HS-27A (cell line): ENCODE measurements around the gene SLC39A13.

Source experiments
- DNase-seq: peaks from one replicate; pipeline ENCODE4 v3.0.0-alpha.2; 2012; ENCODE audit warnings: low read depth, missing footprints

The SLC39A13 gene

DNA sequence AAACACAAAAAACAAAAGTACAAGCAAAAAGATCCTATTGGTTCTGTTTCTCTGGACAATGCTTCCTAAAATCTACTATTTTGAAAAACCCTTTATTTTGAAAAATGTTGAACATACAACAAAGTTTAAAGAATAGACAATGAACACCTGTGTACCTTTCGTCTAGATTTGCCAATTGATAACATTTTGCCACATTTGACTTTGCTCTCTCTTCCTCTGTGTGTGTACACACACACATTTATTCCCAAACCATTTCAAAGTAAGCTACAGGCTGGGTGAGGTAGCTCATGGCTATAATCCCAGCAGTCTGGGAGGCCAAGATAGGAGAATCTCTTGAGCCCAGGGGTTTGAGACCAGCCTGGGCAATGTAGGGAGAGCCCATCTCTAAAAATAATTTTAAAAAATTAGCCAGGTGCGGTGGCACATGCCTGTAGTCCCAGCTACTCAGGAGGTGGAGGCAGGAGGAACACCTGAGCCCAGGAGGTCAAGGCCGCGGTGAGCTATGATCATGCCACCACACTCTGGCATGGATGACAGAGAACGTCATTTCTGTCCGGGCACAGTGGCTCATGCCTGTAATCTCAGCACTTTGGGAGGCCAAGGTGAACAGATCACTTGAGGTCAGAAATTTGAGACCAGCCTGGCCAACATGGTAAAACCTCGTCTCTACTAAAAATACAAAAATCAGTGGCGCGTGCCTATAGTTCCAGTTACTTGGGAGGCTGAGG is 23.1 kb downstream of the SLC39A13 start:
- no peak for DNase-seq

DNA sequence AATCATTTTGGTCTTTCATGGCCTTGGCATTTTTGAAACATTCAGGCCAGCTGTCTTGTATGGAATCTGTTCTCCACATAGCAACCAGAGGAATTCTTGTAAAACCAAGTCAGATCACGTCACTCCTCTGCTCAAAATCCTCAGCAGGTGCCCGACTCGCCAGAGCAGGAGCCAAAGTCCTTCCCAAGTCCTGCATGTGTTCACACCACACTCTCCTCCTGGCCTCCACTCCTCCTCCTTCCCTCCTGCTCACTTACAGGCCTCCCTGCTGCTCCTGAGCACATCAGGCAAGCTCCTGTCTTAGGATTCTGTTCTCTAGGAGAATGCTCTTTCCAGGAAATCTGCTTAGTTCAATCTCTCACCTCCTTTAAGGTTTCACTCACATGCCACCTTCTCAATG is 24.8 kb downstream of the SLC39A13 start:
- no peak for DNase-seq

DNA sequence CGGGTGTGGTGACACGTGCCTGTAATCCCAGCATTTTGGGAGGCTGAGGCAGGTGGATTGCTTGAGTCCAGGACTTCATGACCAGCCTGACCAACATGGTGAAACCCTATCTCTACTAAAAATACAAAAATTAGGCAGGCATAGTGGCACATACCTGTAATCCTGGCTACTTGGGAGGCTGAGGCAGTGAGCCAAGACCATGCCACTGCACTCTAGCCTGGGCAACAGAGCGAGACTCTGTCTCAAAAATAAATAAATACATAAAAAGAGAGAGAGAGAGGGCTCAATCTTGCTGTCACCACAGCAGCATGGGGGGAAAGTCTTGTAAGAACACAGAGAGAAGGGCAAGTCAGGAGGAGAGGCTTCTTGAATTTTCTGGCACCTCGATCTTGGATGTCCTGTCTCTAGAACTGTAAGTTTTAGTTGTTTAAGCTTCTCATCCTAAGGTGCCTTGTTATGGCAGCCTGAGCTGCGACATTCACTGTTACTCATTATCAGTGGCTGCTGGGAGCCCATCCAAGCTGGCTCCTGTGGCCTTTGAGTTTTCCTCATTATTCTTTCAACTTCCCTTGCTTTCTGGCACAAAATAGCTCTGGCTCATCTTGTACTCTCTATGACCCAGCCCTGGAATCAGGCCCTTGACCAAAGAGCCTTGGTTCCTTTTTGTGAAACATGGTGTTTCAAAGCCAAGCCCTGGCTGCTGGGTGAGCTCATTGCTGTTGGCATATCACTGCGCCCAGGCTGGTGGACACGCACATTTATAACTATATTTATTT is 25.8 kb downstream of the SLC39A13 start:
- no peak for DNase-seq

DNA sequence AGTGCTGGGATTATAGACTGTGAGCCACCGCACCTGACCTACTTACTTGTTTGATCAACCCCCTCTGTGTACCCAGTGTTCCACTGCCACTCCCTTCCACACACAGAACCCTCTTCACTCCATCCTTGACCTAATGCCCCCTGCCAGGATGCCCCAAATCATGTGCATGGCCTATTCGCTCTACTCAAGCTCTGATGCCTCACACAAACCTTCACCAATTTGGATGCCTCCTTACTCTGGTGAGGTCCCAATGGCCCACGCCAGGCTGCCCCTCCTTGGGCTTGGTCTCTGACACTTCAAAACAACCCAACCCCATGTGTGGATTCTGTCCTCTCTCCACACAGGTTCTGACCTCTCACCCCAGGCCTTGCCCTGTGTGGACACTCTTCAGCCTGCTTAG is 27.3 kb downstream of the SLC39A13 start:
- no peak for DNase-seq

DNA sequence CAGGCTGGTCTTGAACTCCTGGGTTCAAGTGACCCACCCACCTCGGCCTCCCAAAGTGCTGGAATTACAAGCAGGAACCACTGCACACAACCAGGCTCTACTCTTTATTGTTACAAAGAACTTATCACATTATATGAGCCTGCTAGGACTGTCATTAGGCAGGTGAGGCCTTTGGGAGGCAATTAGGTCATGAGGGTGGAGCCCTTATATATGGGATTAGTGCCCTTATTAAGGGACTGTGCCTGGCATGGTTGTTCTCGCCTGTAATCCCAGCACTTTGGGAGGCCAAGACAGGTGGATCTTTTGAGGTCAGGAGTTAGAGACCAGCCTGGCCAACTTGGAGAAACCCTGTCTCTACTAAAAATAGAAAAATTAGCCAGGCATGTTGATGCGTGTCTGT is 28.3 kb downstream of the SLC39A13 start:
- DNase-seq = no peak

DNA sequence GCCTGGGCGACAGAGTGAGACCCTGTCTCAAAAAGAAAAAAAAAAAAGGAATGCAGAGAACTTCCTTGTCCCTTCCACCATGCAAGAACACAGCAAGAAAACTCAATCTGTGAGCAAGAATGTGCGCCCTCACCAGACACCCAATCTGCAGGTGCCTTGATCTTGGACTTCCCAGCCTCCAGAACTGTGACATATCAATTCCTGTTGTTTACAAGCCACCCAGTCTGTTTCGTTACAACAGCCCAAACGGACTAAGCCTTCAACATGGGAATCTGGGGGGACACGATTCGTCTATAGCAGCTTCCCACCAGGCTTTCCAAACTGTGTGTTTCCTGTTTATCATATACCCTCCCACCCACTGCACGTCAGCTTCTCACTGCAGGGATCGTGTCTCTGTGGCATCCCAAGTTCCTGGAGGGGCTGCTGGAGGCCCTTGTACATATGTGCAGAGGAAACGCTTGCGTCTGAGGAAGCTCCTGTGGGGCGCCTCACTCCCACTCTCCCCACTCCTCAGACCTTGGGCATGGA is 28.9 kb downstream of the SLC39A13 start:
- DNase-seq = no peak

DNA sequence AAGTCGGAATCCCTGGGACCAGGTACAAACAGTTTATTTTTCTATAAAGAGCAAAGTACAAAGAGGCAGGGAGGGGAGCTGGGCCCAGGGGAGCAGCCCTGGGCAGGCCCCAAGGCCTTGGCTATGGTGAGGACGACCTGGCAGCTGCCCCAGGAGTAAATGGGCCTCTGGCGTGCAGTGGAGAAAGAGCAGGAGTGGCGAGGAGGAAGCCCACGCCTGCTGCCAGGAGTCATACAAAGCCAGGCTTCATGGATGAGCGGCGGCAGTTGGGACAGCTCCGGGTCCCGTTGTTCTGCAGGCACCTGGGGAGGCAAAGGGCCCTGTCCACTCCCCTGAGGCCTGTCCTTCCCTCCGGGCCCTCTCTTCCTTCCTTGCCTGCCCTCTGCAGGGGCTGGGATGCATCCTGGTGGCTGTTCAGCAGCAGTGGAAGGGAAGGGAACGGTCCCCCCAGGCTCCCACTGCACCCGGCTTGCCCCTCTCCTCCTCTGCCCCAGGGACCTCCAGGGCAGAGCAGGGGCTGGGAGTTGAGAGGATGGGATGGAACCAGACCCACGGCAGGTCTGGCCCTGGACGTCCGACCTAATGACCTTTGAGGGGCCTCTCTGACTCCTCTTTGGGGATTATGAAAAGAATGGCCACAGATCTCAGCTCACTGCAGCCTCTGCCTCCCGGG is 29.5 kb downstream of the SLC39A13 start:
- DNase-seq = no peak

DNA sequence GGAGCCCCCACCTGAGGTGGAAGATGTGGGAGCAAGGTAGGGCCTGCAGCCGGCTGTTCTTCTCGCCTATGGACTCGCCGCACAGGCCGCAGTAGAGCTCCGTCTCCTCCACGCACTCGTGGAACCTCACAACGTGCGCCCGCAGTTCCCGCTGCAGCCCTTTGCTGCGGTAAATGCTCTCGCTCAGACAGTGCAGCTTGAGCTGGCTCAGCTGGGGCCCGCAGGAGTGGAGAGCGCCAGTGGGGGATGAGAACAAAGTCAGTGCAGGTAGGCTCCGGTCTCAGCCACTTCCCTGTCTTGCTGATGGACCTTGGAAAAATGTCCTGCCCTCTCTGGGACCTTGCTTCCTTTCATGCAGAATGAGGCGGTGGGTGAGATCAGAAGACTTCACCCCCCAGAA is 30.3 kb downstream of the SLC39A13 start:
- no peak for DNase-seq

DNA sequence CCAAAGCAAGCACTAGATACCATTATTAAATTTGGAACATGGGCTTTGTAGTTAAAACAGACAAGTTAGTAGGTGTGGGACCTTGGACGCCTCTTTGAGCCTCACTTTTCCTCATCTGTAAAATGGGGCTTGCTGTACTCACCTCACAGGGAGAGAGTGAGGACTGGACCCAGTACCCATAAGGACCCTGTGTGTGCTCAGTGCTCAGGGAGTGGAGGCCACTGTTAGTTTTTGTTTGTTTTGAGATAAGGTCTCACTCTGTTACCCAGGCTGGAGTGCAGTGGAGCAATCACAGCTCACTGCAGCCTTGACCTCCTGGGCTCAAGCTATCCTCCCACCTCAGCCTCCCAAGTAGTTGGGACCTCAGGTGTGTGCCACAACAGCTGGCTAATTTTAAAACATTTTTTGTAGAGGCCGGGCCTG is 31.7 kb downstream of the SLC39A13 start:
- DNase-seq = no peak

DNA sequence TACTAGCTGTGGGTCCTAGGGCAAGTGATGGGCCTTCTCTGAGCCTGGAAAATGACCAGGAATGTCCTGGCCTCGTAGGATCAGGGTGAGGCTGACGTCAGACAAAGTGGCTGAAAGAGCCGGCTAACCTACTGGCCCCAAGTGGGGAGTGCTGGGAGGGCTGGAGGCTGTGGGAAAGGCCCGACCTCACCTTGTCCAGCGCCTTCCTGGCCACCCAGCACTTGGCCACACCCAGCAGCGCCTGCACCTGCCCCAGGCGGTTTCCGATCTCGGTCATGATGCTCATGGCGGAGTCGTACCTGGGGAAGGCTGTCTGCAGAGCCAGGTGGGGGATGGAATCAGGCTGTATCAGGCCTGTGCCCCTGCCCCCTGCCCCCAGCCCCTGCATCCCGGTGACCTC is 33.0 kb downstream of the SLC39A13 start:
- no peak for DNase-seq

DNA sequence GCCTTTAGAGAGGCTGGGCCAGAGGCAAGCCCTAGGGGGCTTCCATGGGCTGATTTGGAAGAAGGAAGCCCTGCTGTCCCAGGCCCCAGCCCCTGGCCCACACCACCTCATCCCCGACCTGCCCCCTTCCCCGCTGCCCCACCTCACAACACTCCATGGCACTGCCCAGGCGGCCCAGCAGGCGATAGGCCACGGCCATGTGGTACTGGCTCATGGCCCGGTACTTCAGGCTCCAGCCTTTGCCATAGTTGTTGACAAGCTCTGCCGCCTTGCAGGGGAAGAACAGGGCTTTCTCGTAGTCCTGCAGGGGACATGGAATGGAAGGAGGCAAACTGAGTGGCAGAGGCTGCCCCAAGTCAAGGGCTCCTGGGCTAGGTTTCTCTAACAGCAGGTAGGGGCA is 34.1 kb downstream of the SLC39A13 start:
- no peak for DNase-seq

DNA sequence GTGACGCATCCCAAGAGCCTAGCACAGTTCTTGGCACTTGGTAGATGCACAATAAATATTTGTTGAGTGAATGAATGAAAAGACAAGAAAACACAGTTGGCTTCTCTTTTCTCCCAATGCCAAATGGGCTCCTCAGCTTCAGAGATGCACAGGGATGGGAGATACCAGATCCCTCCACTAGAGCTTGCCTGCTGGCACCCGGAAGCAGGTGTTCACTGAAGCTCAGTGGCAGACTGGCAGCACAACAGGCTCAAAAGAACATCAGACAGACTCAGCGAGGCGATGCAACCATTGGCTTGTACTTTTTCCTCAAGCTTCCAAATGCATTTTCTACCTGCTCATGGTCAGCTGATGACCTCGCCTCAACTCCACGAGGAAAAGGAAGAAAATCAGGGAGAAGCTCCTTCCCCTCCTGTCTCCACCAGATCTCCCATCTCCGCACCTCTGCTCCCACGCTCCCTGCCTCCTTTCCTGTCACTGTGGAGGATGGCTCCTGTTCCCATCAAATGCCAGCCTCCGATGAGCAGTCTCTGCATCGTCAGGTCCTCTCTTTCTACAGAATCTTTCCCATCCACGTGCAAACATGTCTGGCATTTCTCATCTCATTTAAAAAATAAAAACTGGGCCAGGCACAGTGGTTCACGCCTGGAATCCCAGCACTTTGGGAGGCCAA is 34.8 kb downstream of the SLC39A13 start:
- DNase-seq = no peak

DNA sequence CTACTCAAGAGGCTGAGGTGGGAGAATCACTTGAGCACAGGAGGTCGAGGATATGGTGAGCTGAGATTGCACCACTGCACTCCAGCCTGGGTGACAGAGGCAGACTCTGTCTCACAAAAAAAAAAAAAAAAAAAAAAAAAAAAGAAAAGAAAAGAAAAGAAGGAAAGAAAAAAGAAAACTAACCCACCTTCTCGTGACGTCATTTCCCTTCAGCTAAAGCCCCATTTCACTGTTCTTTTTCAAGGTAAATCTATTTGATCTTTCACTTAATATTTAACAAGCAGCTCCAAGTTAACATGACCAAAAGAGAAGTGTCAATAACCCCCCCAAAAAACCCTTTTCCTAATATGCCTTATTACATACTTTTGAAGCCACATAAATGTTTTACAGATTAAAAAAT is 35.4 kb downstream of the SLC39A13 start:
- no peak for DNase-seq

DNA sequence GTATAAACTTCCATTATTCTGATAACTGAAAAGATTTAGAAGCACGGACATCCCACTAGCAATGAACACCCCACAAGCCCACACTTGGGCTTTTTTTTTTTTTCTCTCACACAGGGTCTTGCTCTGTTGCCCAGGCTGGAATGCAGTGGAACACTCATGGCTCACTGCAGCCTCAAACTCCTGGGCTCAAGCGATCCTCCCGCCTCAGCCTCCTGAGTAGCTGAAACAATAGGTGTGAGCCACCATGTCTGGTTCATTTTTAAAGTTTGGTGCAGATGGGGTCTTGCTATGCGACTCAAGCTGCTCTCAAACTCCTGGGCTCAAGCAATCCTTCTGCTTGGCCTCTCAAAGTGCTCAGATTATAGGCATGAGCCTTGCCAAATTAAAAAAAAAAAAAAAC is 37.5 kb downstream of the SLC39A13 start:
- DNase-seq = no peak

DNA sequence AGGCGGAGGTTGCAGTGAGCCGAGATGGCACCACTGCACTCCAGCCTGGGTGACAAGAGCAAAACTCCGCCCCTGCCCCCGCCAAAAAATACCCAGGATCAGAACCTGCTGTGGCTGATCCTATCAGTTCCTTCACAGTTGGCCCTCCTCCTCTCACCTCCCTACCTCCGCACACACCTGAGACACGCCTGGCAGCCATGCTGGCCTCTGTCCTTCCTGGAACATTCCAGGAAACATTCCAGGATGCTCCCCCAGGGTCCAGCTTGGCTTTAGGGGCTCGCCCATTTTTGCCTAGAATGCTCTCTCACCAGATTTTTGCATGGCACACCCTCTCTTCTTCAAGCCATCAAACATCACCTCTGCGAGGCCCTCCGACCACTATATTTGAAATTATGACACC is 38.4 kb downstream of the SLC39A13 start:
- DNase-seq = no peak

DNA sequence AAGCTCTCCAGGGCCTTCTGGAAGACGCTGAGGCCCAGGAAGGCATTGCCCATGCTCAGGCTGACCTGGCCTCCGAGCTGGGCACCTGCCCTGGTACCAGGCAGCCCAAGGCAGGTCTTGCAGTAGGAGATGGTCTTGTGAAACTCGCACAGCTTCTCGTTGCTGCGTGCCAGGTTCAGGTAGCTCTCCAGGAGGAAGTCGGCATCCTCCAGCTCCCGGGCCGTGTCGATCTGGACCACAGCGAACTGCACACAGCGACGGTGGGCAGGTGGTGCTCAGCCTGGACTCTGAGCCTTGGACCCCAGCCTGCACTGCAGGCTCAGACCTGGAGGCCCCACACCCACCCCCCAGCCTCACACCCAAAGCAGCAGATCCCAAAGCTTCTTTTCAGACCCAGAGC is 39.5 kb downstream of the SLC39A13 start:
- DNase-seq = no peak

DNA sequence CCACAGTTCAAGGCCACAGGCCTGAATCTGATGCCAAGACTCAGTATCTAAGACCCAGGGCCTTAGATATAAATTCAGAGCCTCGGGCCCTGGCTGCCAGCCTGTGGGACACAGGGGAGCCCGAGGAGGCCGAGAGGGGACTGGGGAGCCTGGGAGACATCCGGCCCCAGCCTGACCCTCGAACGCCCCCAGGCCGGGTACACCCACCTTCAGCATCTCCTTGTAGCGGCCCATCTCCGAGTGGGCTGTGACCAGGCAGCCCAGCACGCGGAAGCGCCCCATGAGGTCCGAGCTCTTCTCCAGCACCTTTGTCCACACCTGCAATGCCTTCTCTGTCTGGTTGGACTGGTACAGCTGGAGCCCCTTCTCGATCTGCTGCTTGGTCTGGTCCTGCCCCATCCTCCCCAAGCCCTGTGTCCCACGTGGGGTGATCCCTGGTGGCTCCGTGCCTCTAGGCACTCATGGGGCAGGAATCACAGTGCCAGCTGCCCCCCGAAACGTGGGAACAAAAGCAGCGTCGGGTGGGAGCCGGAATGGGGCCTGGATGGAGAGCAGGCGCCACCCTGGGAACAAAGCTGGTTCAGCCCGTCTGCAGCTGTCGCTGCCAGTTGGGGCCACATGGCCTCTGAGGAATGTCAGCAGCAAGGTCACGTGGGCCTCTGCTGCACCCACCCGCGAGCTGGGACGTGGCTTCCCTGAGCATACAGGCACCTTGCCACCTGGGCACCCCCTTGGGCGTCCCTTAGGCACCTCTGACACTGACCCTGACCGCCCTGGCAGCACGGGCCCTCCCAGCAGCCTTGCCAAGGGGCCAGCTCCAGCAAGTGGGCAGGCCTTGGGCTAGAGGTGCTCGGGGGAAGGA is 40.4 kb downstream of the SLC39A13 start, which contains the start of gene RAPSN:
RAPSN (minus strand) TSS at position 571 of the 862 bp plus-strand sequence; CDS start at position 399, 172 bp downstream.
- no peak for DNase-seq

DNA sequence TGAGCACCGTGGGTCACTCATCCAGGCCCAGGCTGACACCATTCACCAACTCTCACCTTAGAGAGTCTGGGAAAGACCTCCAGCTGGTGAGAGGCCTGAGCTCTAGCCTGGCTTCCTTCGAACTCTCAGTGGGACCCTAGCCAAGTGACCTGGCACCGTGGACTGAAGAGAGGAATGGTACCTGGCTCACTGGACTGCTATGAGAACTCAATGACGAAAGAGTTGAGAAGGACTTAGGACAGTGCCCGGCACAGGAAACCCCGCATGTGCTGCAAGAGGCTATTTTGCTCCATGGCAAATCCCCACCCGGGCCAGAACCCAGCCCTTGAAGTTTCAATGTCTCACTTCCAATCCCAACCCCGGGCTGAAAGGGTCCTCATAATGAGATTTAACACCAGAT is 41.2 kb downstream of the SLC39A13 start:
- DNase-seq = no peak

DNA sequence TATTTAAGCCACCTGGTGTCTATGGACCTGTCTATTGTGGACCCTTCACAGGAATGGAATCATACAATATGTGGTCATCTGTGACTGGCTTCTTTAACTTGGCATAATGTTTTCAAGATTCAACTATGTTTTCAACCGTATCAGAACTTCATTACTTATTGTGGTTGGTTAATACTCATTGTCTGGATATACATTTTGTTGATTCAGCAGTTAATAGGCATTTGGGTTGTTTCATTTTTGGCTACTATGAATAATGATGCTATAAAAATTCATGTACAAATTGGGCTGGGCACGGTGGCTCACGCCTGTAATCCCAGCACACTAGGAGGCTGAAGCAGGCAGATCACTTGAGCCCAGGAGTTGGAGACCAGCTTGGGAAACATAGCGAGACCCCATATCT is 43.0 kb downstream of the SLC39A13 start:
- no peak for DNase-seq

DNA sequence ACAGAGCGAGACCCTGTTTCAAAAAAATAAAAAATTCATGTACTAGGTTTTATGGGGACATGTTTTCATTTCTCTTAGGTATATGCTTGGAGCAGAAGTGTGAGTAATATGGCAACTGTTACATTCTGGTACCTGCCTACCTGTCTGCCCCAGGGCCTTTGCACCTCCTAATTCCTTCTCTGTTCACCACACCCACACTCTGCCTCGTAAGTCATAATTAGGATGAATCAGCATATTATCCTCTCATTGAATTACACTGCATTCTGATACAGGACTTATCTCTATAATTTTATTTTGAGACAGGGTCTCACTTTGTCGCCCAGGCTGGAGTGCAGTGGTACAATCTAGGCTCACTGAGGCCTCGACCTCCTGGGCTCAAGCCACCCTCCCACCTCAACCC is 43.6 kb downstream of the SLC39A13 start:
- no peak for DNase-seq

DNA sequence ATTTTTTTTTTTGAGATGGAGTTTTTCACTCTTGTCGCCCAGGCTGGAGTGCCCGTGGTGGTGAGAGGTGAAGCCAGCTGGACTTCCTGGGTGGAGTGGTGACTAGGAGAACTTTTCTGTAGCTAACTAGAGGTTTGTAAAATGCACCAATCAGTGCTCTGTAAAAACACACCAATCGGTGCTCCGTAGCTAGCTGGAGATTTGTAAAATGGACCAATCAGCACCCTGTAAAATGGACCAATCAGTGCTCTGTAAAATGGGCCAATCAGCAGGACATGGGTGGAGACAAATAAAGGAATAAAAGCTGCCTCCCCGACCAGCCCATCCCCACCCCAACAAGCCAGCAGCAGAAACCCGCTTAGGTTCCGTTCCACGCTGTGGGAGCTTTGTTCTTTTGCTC is 45.0 kb downstream of the SLC39A13 start:
- no peak for DNase-seq
